Breast epithelium (tissue), 3 donors: Measurements from ENCODE around the gene DPRX.

Experiments
- CTCF ChIP-seq, 3 donors: fragments of 450-650 bp; IDR thresholded peaks; one replicate each; pipeline ENCODE4 v1.5.1; 2016 to 2017; ENCODE audit warnings: antibody characterized with exemption in 3 of 3, mild to moderate bottlenecking in 3 of 3, moderate library complexity in 3 of 3
- POLR2A ChIP-seq: fragments of 450-650 bp; IDR thresholded peaks from one replicate; pipeline ENCODE4 v1.6.1; 2016; ENCODE audit warnings: antibody characterized with exemption, mild to moderate bottlenecking, moderate library complexity

- no peak for TF ChIP-seq CTCF (IDR thresholded peaks at IDR 0.05)
- no peak for TF ChIP-seq POLR2A
Measured at GRCh38 chr19:53660584-53660983, 28.8 kb downstream of the DPRX start.
